ENCODE results near the gene URB2. TPM values are rescaled to one million over a fixed set of nuclear protein-coding genes. Genes with fewer than 3 reads are reported as not detected.
A peak's percentile ranks its signal among the peaks of the same experiment; 100 is the strongest.
"Not testable (repeated sequence)": the region's sequence is repeated elsewhere in the genome, so short reads cannot be mapped to it uniquely, and the experiment has no call there.

The URB2 gene
- total RNA-seq, 8 experiments from 2014 or later = 7.4 to 20.0 (median 10.0) TPM

- peak in 7 of 8 experiments; percentile 56 to 86 (median 79) for ATAC-seq (replicated peaks in 6 of 8)
- 40 to 76% (median 57%) methylated on average over 1 to 5 of the region's 7 CpGs; no CpG with 5 or more reads in 5 of the 10 experiments for WGBS, 10 experiments
- in situ Hi-C loops (cut with MboI; ENCODE audit: low pct_unique_long_range_greater_than_20kb in 2 of 9, low sequenced_read_pairs in 9 of 9, unreplicated experiment in 9 of 9) = no loop called here
Measured at GRCh38 chr1:229689904-229690303, 63.9 kb downstream of the URB2 start.

GRCh38 chr1:229690662-229691061, 64.6 kb downstream of the URB2 start:
- Histone ChIP-seq H3K4me1 (replicated peaks in 1 of 2) (peaks cover 38% of the 10 kb centered on the region in 2 donors), H3K4me3 (no peak overlapping the region), H3K27ac (no peak overlapping the region)
- in situ Hi-C loops (cut with MboI; ENCODE audit: low pct_unique_long_range_greater_than_20kb in 2 of 9, low sequenced_read_pairs in 9 of 9, unreplicated experiment in 9 of 9) = no loop called here
- 29 to 88% (median 67%) methylated on average over 1 of the region's 1 CpG; no CpG with 5 or more reads in 1 of the 10 experiments for WGBS, 10 experiments
- ATAC-seq (replicated peaks in 6 of 8) = no peak

More at GRCh38 chr1:229689904-229690303, 63.9 kb downstream of the URB2 start:
- Histone ChIP-seq H3K4me1 (replicated peaks in 1 of 2) (peaks cover 34% of the 10 kb centered on the region in 2 donors), H3K27ac (peak overlapping the region; percentile 60 to 68), H3K4me3 (no peak overlapping the region)

GRCh38 chr1:229691362-229691761, 65.3 kb downstream of the URB2 start:
- 45 to 100% (median 92%) methylated on average over 1 to 6 of the region's 6 CpGs; no CpG with 5 or more reads in 1 of the 10 experiments for WGBS, 10 experiments
- Histone ChIP-seq H3K4me3 (no peak overlapping the region), H3K4me1 (replicated peaks in 1 of 2) (peaks cover 43 to 44% of the 10 kb centered on the region in 2 donors), H3K27ac (no peak overlapping the region)
- ATAC-seq (replicated peaks in 6 of 8) = no peak
- in situ Hi-C loops (cut with MboI; ENCODE audit: low pct_unique_long_range_greater_than_20kb in 2 of 9, low sequenced_read_pairs in 9 of 9, unreplicated experiment in 9 of 9) = no loop called here

GRCh38 chr1:229693129-229693900, 67.3 kb downstream of the URB2 start:
- Histone ChIP-seq H3K4me3 (no peak overlapping the region), H3K27ac (peak overlapping the region; percentile 9 to 12), H3K4me1 (replicated peaks in 1 of 2) (peaks cover 44 to 46% of the 10 kb centered on the region in 2 donors)
- peak in 5 of 8 experiments; percentile 18 to 49 (median 34) for ATAC-seq (replicated peaks in 6 of 8)
- in situ Hi-C loops (cut with MboI; ENCODE audit: low pct_unique_long_range_greater_than_20kb in 2 of 9, low sequenced_read_pairs in 9 of 9, unreplicated experiment in 9 of 9) = no loop called here
- 28 to 90% (median 70%) methylated on average over 2 to 10 of the region's 10 CpGs; no CpG with 5 or more reads in 1 of the 10 experiments for WGBS, 10 experiments

GRCh38 chr1:229694053-229694693, 68.1 kb downstream of the URB2 start:
- H3K4me1 ChIP-seq (replicated peaks in 1 of 2) = peaks cover 44 to 46% of the 10 kb centered on the region in 2 donors
- 0 to 69% (median 26%) methylated on average over 1 to 7 of the region's 11 CpGs; no CpG with 5 or more reads in 1 of the 10 experiments for WGBS, 10 experiments
- in situ Hi-C loops (cut with MboI; ENCODE audit: low pct_unique_long_range_greater_than_20kb in 2 of 9, low sequenced_read_pairs in 9 of 9, unreplicated experiment in 9 of 9) = no loop called here
- H3K27ac ChIP-seq = peak overlapping the region in 1 of 2 donors; percentile 9
- H3K4me3 ChIP-seq = no peak overlapping the region
- ATAC-seq (replicated peaks in 6 of 8) = peak; percentile 59 to 78 (median 72)

GRCh38 chr1:229696385-229696784, 70.3 kb downstream of the URB2 start:
- Histone ChIP-seq H3K4me3 (no peak overlapping the region), H3K27ac (no peak overlapping the region), H3K4me1 (replicated peaks in 1 of 2) (peaks cover 33 to 34% of the 10 kb centered on the region in 2 donors)
- no peak for ATAC-seq (replicated peaks in 6 of 8)
- in situ Hi-C loops (cut with MboI; ENCODE audit: low pct_unique_long_range_greater_than_20kb in 2 of 9, low sequenced_read_pairs in 9 of 9, unreplicated experiment in 9 of 9) = no loop called here
- 40 to 95% (median 73%) methylated on average over 1 to 5 of the region's 5 CpGs; no CpG with 5 or more reads in 1 of the 10 experiments for WGBS, 10 experiments

- Histone ChIP-seq H3K4me3 (no peak overlapping the region), H3K27ac (no peak overlapping the region), H3K4me1 (replicated peaks in 1 of 2) (peaks cover 12 to 14% of the 10 kb centered on the region in 2 donors)
- in situ Hi-C loops (cut with MboI; ENCODE audit: low pct_unique_long_range_greater_than_20kb in 2 of 9, low sequenced_read_pairs in 9 of 9, unreplicated experiment in 9 of 9) = no loop called here
- peak in 3 of 8 experiments; percentile 49 to 87 (median 86) for ATAC-seq (replicated peaks in 6 of 8)
- 0 to 92% (median 85%) methylated on average over 2 to 7 of the region's 7 CpGs; no CpG with 5 or more reads in 2 of the 10 experiments for WGBS, 10 experiments
Measured at GRCh38 chr1:229699613-229700267, 73.7 kb downstream of the URB2 start.

- ATAC-seq (replicated peaks in 6 of 8) = no peak
- in situ Hi-C loops (cut with MboI; ENCODE audit: low pct_unique_long_range_greater_than_20kb in 2 of 9, low sequenced_read_pairs in 9 of 9, unreplicated experiment in 9 of 9) = no loop called here
- no peak overlapping the region for H3K4me3 ChIP-seq
- H3K27ac ChIP-seq = no peak overlapping the region
- no peaks in the 10 kb centered on the region for H3K4me1 ChIP-seq (replicated peaks in 1 of 2)
- WGBS, 10 experiments = 14 to 86% (median 71%) methylated on average over 1 to 2 of the region's 2 CpGs; no CpG with 5 or more reads in 4 of the 10 experiments
Measured at GRCh38 chr1:229704157-229704556, 78.1 kb downstream of the URB2 start.

- H3K4me3 ChIP-seq; in situ Hi-C loops (cut with MboI; ENCODE audit: low pct_unique_long_range_greater_than_20kb in 2 of 9, low sequenced_read_pairs in 9 of 9, unreplicated experiment in 9 of 9); H3K27ac ChIP-seq; H3K4me1 ChIP-seq (replicated peaks in 1 of 2); ATAC-seq (replicated peaks in 6 of 8): not testable (repeated sequence)
- 21 to 100% (median 79%) methylated on average over 2 of the region's 2 CpGs for WGBS, 10 experiments
Measured at GRCh38 chr1:229705152-229705551, 79.1 kb downstream of the URB2 start.

- in situ Hi-C loops (cut with MboI; ENCODE audit: low pct_unique_long_range_greater_than_20kb in 2 of 9, low sequenced_read_pairs in 9 of 9, unreplicated experiment in 9 of 9); ATAC-seq (replicated peaks in 6 of 8); H3K4me3 ChIP-seq; H3K27ac ChIP-seq; H3K4me1 ChIP-seq (replicated peaks in 1 of 2): not testable (repeated sequence)
- WGBS, 10 experiments = 0 to 100% (median 60%) methylated on average over 1 to 5 of the region's 6 CpGs; no CpG with 5 or more reads in 1 of the 10 experiments
Measured at GRCh38 chr1:229707127-229707526, 81.1 kb downstream of the URB2 start.

- Histone ChIP-seq H3K27ac (no peak overlapping the region), H3K4me3 (no peak overlapping the region), H3K4me1 (replicated peaks in 1 of 2) (peaks cover 4 to 5% of the 10 kb centered on the region in 2 donors)
- 20 to 88% (median 61%) methylated on average over 1 to 6 of the region's 6 CpGs; no CpG with 5 or more reads in 2 of the 10 experiments for WGBS, 10 experiments
- in situ Hi-C loops (cut with MboI; ENCODE audit: low pct_unique_long_range_greater_than_20kb in 2 of 9, low sequenced_read_pairs in 9 of 9, unreplicated experiment in 9 of 9) = no loop called here
- peak in 3 of 8 experiments; percentile 26 to 77 (median 37) for ATAC-seq (replicated peaks in 6 of 8)
Measured at GRCh38 chr1:229709500-229710013, 83.5 kb downstream of the URB2 start.

Measured in motor neuron (in vitro differentiated cells).